GM19043 (cell line): ENCODE results near the gene PCED1B.

ENCODE experiments used
- ATAC-seq: cut with Tn5 transposase; IDR thresholded peaks from one replicate; pipeline ENCODE4 v1.9.1; 2021; ENCODE audit warnings: low read depth; ENCODE audit not compliant: unreplicated experiment

PCED1B gene

DNA sequence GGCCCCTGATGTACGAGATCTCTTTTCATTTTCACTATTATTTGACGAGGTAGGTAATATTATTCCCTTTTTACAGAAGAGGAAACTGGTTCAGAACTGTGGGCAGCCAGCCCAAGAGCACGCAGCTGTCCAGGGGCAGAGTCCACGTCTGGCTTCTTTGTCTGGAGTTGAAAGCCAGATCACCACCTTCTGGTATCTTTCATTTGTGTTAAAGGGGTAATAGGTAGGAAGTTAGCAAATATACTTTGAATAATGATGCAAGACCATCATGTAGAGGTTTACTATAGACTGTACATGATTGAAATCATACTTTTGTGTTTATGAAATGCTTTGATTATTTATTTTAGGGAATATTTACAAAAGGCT, 144.4 kb downstream of the PCED1B start:
- no peak for ATAC-seq

DNA sequence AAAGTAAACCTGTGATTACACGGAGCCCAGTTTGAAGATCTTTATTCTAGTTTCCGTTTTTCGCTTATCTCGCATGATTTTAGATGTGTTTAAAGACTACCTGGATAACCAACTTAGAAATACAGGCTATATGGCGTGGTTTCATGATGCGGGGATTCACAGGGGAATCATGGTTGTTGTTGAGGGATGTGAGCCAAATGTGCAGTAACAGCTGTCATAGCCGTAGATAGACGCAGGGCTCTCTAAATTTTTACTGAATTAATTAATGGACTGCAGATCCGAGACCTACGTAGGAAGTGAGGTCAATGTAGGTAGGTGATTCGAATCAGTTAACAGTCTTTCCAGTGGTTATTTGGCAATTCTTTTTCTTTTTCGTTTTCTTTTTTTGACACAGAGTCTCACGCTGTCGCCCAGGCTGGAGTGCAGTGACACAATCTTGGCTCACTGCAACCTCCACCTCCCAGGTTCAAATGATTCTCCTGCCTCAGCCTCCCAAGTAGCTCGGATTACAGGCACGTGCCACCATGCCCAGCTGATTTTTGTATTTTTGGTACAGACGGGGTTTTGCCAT, 145.2 kb downstream of the PCED1B start:
- no peak for ATAC-seq

DNA sequence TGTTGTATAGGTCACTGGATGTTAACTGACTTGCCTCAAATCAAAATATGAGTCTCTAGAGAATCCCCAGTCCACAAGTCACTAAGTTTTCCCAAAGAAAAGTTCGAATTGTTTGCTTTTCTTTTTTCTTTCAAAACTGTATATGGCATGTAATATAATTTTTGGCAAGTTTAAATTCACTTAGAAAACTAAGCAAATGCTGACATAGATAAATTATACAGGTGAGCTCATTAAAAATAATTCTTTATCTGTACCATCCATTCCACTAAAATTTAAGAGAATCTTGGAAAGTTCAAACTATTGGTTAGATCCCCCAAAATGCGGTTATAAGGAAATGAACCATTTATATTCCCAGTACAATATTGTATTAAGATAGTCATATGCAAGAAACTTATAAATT, 145.9 kb downstream of the PCED1B start:
- no peak for ATAC-seq

DNA sequence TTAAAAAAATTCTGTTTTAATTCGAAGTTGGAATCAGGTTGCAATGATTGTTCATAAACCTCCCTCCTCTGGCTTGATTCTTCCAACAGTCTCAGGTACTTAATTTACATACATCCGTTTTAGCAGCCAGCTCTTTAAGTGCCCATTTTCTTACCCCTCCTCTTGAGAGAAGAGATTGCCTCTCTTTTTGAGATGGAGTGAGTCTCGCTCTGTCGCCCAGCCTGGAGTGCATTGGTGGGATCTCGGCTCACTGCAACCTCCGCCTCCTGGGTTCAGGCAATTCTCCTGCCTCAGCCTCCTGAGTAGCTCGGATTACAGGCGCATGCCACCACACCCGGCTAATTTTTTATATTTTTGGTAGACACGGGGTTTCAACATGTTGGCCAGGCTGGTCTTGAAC, 146.8 kb downstream of the PCED1B start:
- no peak for ATAC-seq

DNA sequence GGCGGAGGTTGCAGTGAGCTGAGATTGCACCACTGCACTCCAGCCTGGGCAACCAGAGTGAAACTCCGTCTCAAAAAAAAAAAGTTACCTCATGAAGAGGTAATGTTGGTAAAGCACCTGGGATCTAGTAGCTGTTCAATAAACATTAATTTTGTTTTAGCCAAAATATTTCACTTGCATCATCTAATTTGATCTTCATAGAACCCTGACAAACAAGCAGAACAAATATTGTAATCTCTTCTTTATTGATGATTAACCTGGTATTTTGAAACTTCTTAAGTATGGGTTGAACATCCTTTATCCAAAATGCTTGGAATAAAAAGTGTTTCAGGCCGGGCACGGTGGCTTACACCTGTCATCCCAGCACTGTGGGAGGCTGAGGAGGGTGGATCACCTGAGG, 149.4 kb downstream of the PCED1B start:
- no peak for ATAC-seq

DNA sequence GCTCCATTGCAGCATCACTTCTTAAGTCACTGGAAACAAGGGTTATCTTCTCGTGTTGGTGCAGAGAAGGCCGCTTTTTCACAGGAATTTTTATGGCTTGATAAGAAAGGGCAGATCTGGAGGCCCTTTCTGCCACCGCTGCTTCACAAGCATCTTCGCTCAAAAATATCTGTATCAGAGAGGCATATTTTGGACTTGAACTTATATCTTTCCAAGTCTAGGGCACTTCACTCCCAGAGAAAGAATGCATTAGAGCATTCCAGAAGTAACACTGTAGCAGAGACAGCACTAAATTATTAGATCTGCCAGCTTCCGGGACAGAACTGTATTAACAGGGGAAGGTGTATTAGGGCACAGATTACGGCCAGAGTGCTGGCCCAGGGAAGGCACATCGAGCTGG, 152.0 kb downstream of the PCED1B start:
- no peak for ATAC-seq

DNA sequence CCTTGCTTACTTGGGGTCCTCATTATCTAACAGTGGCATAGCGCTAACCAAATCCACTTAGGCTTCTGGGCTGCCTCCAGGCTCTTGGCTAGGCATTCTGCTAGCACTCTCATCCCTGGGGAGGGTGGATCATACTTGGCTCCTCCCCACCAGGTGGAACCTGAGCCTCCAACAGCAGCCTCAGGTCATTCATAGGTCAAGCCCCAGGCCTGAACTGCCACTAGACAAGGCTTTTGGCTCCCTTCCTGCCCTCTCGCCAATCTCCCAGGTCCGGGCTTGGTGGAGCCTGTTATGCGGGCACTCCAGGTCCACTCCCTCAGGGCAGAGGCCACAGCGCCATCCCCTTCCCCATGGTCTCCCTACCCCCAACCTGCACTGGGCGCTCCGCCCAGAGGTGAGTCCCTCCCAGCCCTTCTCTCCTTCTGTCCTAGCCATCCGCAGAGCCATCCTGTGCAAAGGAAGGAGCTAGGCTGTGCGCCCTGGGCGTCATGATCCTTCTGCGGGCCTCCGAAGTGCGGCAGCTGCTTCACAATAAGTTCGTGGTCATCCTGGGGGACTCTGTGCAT, 155.2 kb downstream of the PCED1B start:
- no peak for ATAC-seq

DNA sequence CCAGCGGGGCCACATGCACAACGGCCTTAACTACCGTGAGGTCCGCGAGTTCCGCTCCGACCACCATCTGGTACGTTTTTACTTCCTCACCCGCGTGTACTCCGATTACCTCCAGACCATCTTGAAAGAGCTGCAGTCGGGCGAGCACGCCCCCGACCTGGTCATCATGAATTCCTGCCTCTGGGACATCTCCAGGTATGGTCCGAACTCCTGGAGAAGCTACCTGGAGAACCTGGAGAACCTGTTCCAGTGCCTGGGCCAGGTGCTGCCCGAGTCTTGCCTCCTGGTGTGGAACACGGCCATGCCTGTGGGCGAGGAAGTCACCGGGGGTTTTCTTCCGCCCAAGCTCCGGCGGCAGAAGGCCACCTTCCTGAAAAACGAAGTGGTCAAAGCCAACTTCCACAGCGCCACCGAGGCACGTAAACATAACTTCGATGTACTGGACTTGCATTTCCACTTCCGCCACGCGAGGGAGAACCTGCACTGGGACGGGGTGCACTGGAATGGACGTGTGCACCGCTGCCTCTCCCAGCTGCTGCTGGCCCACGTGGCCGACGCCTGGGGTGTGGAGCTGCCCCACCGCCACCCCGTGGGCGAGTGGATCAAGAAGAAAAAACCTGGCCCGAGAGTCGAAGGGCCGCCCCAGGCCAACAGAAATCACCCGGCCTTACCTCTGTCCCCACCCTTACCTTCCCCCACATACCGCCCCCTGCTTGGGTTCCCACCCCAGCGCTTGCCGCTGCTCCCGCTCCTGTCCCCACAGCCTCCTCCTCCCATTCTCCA, 156.0 kb downstream of the PCED1B start:
- no peak for ATAC-seq

DNA sequence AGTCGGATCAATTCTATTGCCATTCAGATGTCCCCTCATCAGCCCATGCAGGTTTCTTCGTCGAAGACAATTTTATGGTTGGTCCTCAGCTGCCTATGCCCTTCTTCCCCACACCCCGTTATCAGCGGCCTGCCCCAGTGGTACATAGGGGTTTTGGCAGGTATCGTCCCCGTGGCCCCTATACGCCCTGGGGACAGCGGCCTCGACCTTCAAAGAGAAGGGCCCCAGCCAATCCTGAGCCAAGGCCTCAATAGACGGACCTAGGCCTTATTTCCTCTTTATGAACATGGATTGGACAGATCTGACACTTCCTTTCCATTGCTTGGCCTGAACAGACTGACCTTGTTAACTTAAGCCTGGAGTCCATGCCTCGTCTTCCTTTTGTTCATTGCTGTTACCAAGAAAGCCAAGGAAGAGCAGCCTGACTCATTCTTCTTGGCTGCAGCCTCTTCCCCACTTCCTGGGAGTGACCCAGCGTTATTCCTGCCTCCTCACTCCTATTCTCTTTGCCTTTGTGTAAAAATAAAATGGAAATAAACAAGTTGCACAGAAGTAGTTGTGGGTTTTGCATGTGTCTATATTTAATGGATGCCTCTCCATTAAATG, 156.8 kb downstream of the PCED1B start:
- ATAC-seq = no peak

DNA sequence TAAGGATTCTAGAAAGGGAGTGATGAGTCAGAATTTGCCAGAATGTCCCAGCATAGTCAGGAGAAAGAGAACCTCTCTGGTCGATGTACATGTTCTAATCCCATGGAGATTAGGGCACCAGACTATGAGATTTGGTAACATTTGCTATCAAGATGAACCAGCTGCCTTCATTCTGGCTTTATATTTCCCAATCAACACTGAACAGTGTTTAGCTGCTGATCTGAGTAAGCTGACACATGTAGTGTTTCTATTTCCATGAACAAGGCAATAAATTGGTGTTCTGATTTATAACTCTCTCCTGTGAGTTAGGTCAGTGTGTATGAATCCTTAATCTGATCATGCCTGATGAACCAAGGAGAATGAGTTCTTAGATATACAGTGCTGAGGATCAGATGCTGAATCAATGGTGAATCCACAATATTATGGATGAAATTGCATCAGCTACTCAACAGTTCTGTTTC, 158.4 kb downstream of the PCED1B start:
- no peak for ATAC-seq

DNA sequence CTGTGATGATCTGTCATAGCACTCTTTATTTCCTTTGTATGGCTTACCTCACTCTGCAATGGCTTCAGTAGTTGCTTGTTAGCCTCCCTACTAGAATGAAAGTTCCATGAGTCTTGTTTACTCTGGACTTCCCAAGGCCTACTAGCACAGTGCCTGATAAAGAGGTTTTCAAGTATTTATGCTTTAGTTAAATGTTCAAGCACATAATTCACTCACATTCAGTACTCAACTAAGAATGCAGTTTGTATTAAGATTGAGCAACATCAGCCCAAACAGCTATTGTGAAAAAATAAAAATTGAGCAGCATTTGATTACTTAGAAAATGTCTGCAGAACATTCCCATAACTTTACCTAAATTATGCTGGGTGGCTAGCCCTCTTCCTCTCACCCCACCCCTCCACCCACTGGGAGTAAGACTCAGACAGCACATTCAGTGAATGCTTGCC, 159.3 kb downstream of the PCED1B start:
- ATAC-seq = no peak

DNA sequence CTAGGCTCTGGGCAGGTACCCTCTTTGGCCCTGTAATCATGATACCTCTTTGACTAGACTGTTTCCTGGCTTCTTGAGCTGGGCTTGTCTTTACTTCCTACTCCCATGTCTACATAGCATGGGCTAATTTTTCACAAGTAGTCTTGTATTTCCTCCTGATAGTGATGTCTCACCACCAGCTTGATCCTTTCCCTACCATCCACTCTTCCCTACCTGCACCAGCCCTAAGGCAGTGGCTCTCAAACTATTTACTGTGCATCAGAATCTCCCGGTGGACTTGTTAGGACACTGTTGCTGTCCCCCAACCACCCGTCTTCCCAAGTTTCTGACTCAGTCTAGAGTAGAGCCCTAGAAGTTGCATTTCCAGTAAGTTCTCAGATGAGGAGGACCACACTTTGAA, 163.0 kb downstream of the PCED1B start:
- no peak for ATAC-seq

DNA sequence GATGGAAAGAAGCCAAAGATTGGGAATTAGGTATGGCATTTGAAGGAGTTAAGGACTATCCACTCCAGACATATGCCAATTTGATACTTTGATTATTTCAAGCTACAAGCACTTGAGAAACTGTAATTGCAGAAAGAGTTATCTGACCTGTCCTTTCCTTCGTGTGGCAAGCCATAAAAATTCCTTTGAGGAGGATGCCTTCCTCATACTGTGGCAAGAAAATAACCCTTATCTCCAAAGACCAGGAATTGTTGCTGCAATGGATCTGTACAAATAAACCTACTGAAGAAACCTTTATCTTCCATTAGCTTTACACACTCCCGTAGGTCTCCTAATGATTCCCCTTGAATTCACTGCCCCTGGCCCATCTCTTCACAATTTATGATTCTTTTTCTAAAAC, 165.4 kb downstream of the PCED1B start:
- no peak for ATAC-seq

DNA sequence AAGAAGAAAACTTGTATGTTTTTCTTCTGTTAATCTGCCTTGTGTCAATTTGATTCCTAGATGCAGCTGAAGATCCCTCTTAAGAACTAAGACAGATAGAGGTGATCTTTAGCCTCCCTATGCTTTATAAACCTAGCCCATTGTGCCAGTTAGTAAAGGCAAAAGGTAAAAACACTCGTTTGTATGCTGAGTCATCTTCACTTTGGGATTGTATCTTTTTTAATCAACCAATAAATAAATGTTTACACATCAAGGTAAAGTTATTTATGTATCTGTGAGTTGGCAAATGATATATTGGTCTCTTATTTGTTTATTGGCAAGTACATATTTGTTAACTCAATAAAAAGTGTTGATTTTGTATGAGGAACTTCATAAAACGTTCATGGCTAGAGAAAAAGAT, 166.2 kb downstream of the PCED1B start:
- ATAC-seq = no peak

DNA sequence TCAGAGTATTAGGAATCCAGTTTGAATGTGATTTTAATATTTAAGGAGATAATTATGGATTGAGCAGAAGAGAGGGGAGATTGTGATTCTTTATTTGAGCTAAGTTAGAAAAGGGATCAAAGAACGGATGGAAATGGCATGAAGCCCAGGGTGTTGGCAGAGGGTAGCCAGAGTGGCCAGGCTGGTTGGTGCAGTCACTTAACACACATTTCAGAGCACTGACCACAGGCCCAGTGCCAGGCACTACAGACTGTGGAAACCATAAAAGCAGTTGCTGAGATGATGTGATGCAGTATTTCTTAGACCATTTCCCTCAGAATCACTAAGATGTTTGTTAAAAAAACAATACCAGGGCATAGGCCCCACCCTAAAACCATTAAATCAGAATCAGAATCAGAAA, 168.0 kb downstream of the PCED1B start:
- ATAC-seq = no peak

DNA sequence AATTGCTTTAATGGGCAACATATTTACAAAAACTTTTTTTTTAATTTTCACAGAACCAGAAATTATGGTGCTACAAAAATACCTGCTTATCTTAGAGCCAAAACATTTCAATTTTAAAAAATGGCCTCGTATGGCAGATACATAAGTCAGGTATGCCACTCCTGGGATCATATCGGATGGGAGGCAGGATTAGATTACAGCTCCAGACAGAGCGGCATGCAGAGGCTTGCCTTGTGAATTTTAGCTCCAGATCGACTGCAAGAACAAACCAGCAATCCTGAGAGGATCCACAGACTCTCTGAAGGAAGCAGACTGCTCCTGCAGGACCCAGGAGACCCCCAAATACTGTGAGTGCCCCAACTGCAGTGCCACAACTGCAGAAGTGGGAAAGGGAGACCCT, 169.7 kb downstream of the PCED1B start:
- no peak for ATAC-seq

DNA sequence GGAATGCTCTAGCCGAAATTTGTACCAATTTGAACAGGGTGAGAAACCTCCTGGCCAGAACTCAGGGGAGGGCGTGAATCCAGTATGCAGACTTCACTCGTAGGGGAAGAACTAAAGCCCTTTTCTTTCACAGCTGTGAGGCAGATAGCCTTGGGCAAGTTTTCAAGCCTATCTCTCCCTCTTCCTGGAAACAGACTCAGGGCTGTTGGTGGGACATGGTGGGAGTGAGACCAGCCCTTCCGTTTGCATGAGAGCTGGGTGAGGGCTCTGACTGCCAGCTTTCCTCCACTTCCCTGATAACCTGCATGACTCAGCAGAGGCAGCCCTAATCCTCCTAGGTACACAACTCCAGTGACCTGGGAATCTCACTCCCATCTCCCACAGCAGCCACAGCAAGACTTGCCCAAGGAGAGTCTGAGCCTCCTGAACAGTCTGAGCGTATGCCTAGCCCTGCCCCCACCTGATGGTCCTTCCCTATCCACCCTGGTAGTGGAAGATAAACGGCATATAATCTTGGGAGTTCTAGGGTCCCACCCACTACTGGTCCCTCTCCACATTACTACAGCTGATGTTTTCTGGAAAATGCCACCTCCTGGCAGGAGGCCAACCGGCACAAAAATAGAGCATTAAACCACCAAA, 170.4 kb downstream of the PCED1B start:
- ATAC-seq = no peak

DNA sequence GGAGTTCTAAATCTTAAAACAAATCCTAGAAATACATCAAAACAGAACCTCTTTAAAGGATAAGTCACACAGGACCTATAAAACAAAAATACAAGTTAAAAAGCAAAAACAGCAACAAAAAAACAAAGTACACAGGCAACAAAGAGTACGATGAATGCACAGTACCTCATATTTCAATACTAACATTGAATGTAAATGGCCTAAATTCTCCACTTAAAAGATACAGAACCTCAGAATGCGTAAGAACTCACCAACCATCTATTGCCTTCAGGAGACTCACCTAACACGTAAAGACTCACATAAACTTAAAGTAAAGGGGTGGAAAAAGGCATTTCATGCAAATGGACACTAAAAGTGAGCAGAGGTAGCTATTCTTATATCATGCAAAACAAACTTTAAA, 172.5 kb downstream of the PCED1B start:
- no peak for ATAC-seq

DNA sequence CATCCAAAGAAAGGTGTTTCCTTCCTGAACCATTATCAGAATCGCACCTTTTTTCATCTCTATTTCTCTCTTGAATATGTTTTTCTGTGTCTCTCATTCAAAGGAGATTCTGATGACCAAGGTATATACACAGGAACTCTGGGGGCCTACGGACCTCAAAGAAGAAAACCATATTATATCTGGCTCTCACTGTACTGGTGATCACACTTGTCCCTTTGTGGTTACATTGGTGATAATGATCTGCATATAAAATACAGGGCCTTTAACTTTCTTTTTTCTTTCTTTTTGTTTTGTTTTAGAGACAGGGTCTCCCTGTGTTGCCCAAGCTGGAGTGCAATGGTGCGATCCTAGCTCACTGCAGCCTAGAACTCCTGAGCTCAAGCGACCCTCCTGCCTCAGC, 185.5 kb downstream of the PCED1B start:
- ATAC-seq = no peak

DNA sequence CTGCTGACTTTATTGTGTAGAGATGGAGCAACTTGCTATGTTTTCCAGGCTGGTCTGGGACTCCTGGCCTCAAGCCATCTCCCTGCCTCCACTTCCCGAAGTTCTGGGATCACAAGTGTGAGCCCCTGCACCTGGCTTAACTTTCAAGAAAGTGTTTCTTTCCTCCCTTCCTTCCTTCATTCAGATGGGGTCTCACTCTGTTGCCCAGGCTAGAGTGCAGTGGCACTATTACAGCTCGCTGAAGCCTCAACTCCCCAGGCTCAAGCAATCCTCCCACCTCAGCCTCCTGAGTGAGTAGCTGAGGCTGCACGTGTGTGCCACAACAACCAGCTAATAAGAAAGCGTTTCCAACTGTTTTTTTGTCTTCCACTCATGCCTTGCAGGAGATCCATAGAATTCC, 186.0 kb downstream of the PCED1B start:
- no peak for ATAC-seq

DNA sequence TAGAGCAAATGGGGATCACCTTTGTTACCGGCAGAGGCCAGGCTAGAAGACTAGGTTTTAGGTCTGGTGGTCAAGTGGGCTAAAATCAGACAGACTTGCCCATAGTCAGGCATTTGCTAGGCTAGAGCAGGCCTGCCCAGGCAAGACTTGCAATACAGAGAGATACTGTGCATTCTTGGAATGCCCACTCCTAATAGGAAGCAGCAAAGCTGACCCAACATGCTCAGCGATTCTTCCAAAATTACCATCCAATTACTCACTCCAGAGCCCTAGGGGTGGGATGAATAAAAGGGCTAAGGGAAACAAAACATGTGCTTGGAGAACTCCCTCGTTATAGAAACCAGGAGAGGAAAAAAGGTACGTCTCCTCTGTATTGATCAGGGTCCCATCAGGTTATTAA, 188.2 kb downstream of the PCED1B start:
- no peak for ATAC-seq
